HepG2 (cell line): ENCODE data around the gene HOXD1. TPM values are rescaled to one million over a fixed set of nuclear protein-coding genes. Genes with fewer than 3 reads are reported as not detected.

Source experiments
- AHR ChIP-seq: IDR thresholded peaks from 2 replicates; pipeline ENCODE4 v1.6.1; 2018; ENCODE audit warnings: missing genetic modification reagents, missing compliant biosample characterization
- BCL6 ChIP-seq: IDR thresholded peaks from 2 replicates; pipeline ENCODE4 v1.6.1; 2016; ENCODE audit warnings: missing genetic modification reagents, missing compliant biosample characterization
- CBFB ChIP-seq: sonication (generic); formaldehyde crosslinking; IDR thresholded peaks from 2 replicates; pipeline ENCODE4 v1.4.0; 2020; ENCODE audit warnings: missing genetic modification reagents
- CEBPG ChIP-seq: IDR thresholded peaks from 2 replicates; pipeline ENCODE4 v1.6.1; 2016
- ELF4 ChIP-seq: sonication (generic); formaldehyde crosslinking; IDR thresholded peaks from 2 replicates; pipeline ENCODE4 v1.5.0; 2020; ENCODE audit warnings: missing genetic modification reagents, mild to moderate bottlenecking, moderate library complexity, borderline replicate concordance
- KAT7 ChIP-seq: IDR thresholded peaks from 2 replicates; pipeline ENCODE4 v1.6.1; 2018; ENCODE audit warnings: borderline replicate concordance, missing compliant biosample characterization
- KAT8 ChIP-seq: IDR thresholded peaks from 2 replicates; pipeline ENCODE4 v1.6.1; 2016; ENCODE audit warnings: missing genetic modification reagents, missing compliant biosample characterization
- NCOA2 ChIP-seq: sonication (generic); formaldehyde crosslinking; IDR thresholded peaks from 2 replicates; pipeline ENCODE4 v1.8.0; 2022; ENCODE audit warnings: inconsistent platforms
- NFIB ChIP-seq: sonication (generic); formaldehyde crosslinking; IDR thresholded peaks from 2 replicates; pipeline ENCODE4 v1.9.0; 2021; ENCODE audit warnings: missing genetic modification reagents, mild to moderate bottlenecking, borderline replicate concordance
- NFKBIZ ChIP-seq: IDR thresholded peaks from 2 replicates; pipeline ENCODE4 v1.6.1; 2018; ENCODE audit warnings: missing genetic modification reagents, missing compliant biosample characterization
- NR2F2 ChIP-seq: IDR thresholded peaks from 2 replicates; pipeline ENCODE4 v1.6.1; 2012; ENCODE audit warnings: low read depth, inconsistent platforms, borderline replicate concordance
- REL ChIP-seq: sonication (generic); formaldehyde crosslinking; conservative IDR thresholded peaks from 2 replicates; pipeline ENCODE4 v1.8.0; 2022; ENCODE audit warnings: mild to moderate bottlenecking, missing genetic modification reagents, moderate library complexity
- REXO4 ChIP-seq: sonication (generic); formaldehyde crosslinking; IDR thresholded peaks from 2 replicates; pipeline ENCODE4 v1.8.0; 2022; ENCODE audit warnings: missing genetic modification reagents, mild to moderate bottlenecking, borderline replicate concordance
- SMAD3 ChIP-seq: sonication (generic); formaldehyde crosslinking; IDR thresholded peaks from 2 replicates; pipeline ENCODE4 v1.4.0; 2020; ENCODE audit warnings: missing genetic modification reagents
- SMARCC2 ChIP-seq: fragments of 450-650 bp; IDR thresholded peaks from 2 replicates; pipeline ENCODE4 v1.6.1; 2017; ENCODE audit warnings: antibody characterized with exemption, mild to moderate bottlenecking
- SMYD3 ChIP-seq: sonication (generic); formaldehyde crosslinking; IDR thresholded peaks from 2 replicates; pipeline ENCODE4 v1.8.1; 2023; ENCODE audit warnings: mild to moderate bottlenecking, missing genetic modification reagents
- SNAI1 ChIP-seq: sonication (generic); formaldehyde crosslinking; IDR thresholded peaks from 2 replicates; pipeline ENCODE4 v1.5.0; 2020; ENCODE audit warnings: mild to moderate bottlenecking, missing genetic modification reagents, borderline replicate concordance
- SNAPC2 ChIP-seq: sonication (generic); formaldehyde crosslinking; IDR thresholded peaks from 2 replicates; pipeline ENCODE4 v1.8.1; 2022; ENCODE audit warnings: mild to moderate bottlenecking, missing genetic modification reagents
- YEATS4 ChIP-seq: sonication (generic); formaldehyde crosslinking; IDR thresholded peaks from 2 replicates; pipeline ENCODE4 v1.4.0; 2020; ENCODE audit warnings: missing genetic modification reagents, borderline replicate concordance
- ZNF224 ChIP-seq: sonication (generic); formaldehyde crosslinking; IDR thresholded peaks from 2 replicates; pipeline ENCODE4 v1.5.0; 2020; ENCODE audit warnings: mild to moderate bottlenecking, missing genetic modification reagents
- ZNF296 ChIP-seq: sonication (generic); formaldehyde crosslinking; conservative IDR thresholded peaks from 2 replicates; pipeline ENCODE4 v1.5.0; 2020; ENCODE audit warnings: mild to moderate bottlenecking, missing genetic modification reagents
- ZNF337 ChIP-seq: sonication (generic); formaldehyde crosslinking; IDR thresholded peaks from 2 replicates; pipeline ENCODE4 v1.5.1; 2020; ENCODE audit warnings: missing genetic modification reagents, low read depth, mild to moderate bottlenecking, borderline replicate concordance
- ZNF709 ChIP-seq: sonication (generic); formaldehyde crosslinking; IDR thresholded peaks from 2 replicates; pipeline ENCODE4 v1.5.0; 2020; ENCODE audit warnings: mild to moderate bottlenecking, missing genetic modification reagents
- ZSCAN21 ChIP-seq: sonication (generic); formaldehyde crosslinking; IDR thresholded peaks from 2 replicates; pipeline ENCODE4 v1.8.0; 2022; ENCODE audit warnings: mild to moderate bottlenecking, missing genetic modification reagents, moderate library complexity, borderline replicate concordance
- ZSCAN25 ChIP-seq: sonication (generic); formaldehyde crosslinking; IDR thresholded peaks from 2 replicates; pipeline ENCODE4 v1.8.0; 2022; ENCODE audit warnings: mild to moderate bottlenecking, missing genetic modification reagents
- polyA plus RNA-seq, 8 experiments: library from polyadenylated mRNA; depleted of rRNA in 3 of 8; stranded (reverse) in 7 of 8; unstranded in 1 of 8; fragments of >200 nt; fragmentation: Illumina TruSeq in 4 of 8; extraction: Trizol in 4 of 8; gene quantifications; 2 replicates each; pipeline versions ENCODE4 v1.2.1 to v1.2.3, GENCODE V29; 2011 to 2016; ENCODE audit warnings: low read depth in 4 of 8, missing spikeins in 1 of 8, mixed read lengths in 1 of 8; ENCODE audit not compliant: insufficient read depth in 1 of 8
- total RNA-seq, 5 experiments: library from RNA; depleted of rRNA; stranded (reverse); fragments of >200 nt; fragmentation: Illumina TruSeq; extraction: Trizol; gene quantifications; 2 replicates each; pipeline ENCODE4 v1.2.3, GENCODE V29; 2016; ENCODE audit warnings: low read depth in 1 of 5
- TF ChIP-seq, protein P1 (sequence below): sonication (generic); formaldehyde crosslinking; IDR thresholded peaks from 2 replicates; pipeline ENCODE4 v1.4.0; 2020; ENCODE audit warnings: missing genetic modification reagents
- TF ChIP-seq, protein P2 (sequence below): sonication (generic); formaldehyde crosslinking; IDR thresholded peaks from 2 replicates; pipeline ENCODE4 v1.4.0; 2020; ENCODE audit warnings: missing genetic modification reagents

The HOXD1 gene
- total and polyA plus RNA-seq, 2 of the 13 experiments (the other 11 are each of a cell fraction or from before 2014, with no cell fraction given), result 10.0 to 22.3 TPM

DNA sequence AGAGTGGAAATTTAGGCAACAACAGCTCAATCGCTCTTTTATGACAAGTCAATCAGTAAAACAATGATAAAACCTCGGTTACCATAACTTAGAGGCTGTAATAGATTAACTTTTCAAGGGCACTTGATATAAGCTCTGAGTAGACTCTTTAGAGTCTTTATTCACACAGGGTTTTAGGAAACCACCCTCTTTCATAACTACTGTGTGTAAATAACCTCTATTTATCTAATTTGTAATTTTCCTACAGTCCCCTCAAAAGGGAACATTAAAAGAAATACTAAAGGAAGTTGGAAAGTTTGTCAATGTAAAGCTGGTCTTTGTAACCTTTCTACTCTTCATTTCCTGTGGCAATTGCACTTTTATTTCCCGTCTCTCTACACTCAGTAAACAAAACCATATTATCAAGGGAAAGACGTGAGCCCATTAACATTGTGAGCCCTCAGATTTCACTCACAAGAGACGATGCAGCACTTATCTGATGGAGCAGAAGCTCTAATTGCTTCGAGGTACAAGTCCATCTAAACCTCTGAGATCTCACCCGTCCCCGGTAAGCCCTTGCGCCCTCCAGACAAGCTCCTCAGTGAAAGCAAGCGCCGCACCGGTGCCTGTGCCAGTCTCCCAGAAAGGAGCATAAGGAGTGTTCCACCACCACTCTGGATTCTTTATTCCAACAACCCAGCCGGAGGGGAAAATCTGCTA, 1.1 kb upstream of the HOXD1 start (continued):
- TF ChIP-seq ZSCAN21 (CRISPR knock-in tag) (no peak; the same call in 1 of the 2 replicates), ZNF709 (CRISPR knock-in tag) (0 out of 2 replicates have a peak, but pooled peaks have one; percentile 4), BCL6 (CRISPR knock-in tag) (peak; percentile 85), NR2F2 (peak; percentile 41; the same call in 1 of the 2 replicates), ZSCAN25 (CRISPR knock-in tag) (no peak), ELF4 (CRISPR knock-in tag) (peak; percentile 92), REL (no peak), NCOA2 (CRISPR knock-in tag) (peak; percentile 95), CEBPG (CRISPR knock-in tag) (peak; percentile 53), SMAD3 (0 out of 2 replicates have a peak, but pooled peaks have one; percentile 18), SNAI1 (CRISPR knock-in tag) (0 out of 2 replicates have a peak, but pooled peaks have one; percentile 42), ZNF296 (CRISPR knock-in tag) (no peak), NFIB (CRISPR knock-in tag) (no peak), YEATS4 (peak; percentile 25; the same call in 1 of the 2 replicates), REXO4 (CRISPR knock-in tag) (no peak), SNAPC2 (CRISPR knock-in tag) (0 out of 2 replicates have a peak, but pooled peaks have one; percentile 34), KAT8 (peak; percentile 72), NFKBIZ (CRISPR knock-in tag) (peak; percentile 34; the same call in 1 of the 2 replicates), ZNF224 (no peak), AHR (no peak), SMARCC2 (no peak), ZNF337 (CRISPR knock-in tag) (no peak), SMYD3 (CRISPR knock-in tag) (peak; percentile 85; the same call in 1 of the 2 replicates), CBFB (CRISPR knock-in tag) (0 out of 2 replicates have a peak, but pooled peaks have one; percentile 13), KAT7 (CRISPR knock-in tag) (no peak; the same call in 1 of the 2 replicates)
- TF ChIP-seq, protein P1, sequence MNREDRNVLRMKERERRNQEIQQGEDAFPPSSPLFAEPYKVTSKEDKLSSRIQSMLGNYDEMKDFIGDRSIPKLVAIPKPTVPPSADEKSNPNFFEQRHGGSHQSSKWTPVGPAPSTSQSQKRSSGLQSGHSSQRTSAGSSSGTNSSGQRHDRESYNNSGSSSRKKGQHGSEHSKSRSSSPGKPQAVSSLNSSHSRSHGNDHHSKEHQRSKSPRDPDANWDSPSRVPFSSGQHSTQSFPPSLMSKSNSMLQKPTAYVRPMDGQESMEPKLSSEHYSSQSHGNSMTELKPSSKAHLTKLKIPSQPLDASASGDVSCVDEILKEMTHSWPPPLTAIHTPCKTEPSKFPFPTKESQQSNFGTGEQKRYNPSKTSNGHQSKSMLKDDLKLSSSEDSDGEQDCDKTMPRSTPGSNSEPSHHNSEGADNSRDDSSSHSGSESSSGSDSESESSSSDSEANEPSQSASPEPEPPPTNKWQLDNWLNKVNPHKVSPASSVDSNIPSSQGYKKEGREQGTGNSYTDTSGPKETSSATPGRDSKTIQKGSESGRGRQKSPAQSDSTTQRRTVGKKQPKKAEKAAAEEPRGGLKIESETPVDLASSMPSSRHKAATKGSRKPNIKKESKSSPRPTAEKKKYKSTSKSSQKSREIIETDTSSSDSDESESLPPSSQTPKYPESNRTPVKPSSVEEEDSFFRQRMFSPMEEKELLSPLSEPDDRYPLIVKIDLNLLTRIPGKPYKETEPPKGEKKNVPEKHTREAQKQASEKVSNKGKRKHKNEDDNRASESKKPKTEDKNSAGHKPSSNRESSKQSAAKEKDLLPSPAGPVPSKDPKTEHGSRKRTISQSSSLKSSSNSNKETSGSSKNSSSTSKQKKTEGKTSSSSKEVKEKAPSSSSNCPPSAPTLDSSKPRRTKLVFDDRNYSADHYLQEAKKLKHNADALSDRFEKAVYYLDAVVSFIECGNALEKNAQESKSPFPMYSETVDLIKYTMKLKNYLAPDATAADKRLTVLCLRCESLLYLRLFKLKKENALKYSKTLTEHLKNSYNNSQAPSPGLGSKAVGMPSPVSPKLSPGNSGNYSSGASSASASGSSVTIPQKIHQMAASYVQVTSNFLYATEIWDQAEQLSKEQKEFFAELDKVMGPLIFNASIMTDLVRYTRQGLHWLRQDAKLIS, result peak; percentile 39; the same call in 1 of the 2 replicates
- TF ChIP-seq, protein P2, sequence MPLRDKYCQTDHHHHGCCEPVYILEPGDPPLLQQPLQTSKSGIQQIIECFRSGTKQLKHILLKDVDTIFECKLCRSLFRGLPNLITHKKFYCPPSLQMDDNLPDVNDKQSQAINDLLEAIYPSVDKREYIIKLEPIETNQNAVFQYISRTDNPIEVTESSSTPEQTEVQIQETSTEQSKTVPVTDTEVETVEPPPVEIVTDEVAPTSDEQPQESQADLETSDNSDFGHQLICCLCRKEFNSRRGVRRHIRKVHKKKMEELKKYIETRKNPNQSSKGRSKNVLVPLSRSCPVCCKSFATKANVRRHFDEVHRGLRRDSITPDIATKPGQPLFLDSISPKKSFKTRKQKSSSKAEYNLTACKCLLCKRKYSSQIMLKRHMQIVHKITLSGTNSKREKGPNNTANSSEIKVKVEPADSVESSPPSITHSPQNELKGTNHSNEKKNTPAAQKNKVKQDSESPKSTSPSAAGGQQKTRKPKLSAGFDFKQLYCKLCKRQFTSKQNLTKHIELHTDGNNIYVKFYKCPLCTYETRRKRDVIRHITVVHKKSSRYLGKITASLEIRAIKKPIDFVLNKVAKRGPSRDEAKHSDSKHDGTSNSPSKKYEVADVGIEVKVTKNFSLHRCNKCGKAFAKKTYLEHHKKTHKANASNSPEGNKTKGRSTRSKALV, result peak; percentile 19; the same call in 1 of the 2 replicates
